ENCODE data around the gene KCNA3. TPM values are rescaled to one million over a fixed set of nuclear protein-coding genes. Genes with fewer than 3 reads are reported as not detected.

The KCNA3 gene
- total and polyA plus RNA-seq, 2 of the 8 experiments (the other 6 are each of a cell fraction or from before 2014, with no cell fraction given), result 0.95 to 1.1 TPM

DNA sequence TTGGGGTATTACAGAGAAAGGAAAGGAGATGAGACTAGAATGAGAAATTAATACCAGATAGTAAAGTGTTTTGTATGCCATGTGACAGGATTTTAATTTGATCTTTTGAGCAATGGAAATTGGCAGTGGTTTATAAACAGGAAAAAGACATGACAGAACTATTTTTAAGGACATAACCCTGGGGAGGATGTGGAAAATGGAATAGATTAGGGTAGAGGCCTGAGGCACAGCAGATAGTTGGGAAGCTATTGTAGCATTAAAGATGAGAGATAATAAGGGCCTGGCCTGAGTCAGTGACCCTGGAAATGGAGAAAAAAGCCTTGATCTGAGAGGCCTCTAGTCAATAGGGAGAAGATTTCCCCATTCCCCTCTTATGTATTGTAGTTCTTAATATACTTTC lies 22.1 kb upstream of the KCNA3 start:
- CTCF ChIA-PET (ENCODE audit: partially characterized antibody), result no interaction called here
- no peak overlapping the region for H4K5ac ChIP-seq (ENCODE audit: insufficient read length, low read depth, low read length)
- no peak overlapping the region for H3K18ac ChIP-seq (ENCODE audit: extremely low read depth, low read length)
- POLR2A ChIA-PET (ENCODE audit: partially characterized antibody), result no interaction called here
- H3K4ac ChIP-seq (replicated peaks; ENCODE audit: insufficient read length, low read depth, low read length), result no peak overlapping the region
- H2BK20ac ChIP-seq (ENCODE audit: low read length), result no peak overlapping the region
- FAIRE-seq (no peak), DNase-seq (ENCODE audit: low read depth in 1 of 2, low spot score in 2 of 2) (no peak)
- H3K36me3 ChIP-seq (ENCODE audit: control insufficient read depth in 2 of 4, insufficient read depth in 4 of 4, low read length in 3 of 4), result no peaks in the 10 kb centered on the region
- no peak overlapping the region for H3K23ac ChIP-seq (ENCODE audit: insufficient read length)
- no peak overlapping the region for H3K14ac ChIP-seq (ENCODE audit: insufficient read length)
- H2BK120ac ChIP-seq (replicated peaks; ENCODE audit: low read depth, low read length), result no peak overlapping the region
- no peak overlapping the region for H3K56ac ChIP-seq (replicated peaks; ENCODE audit: insufficient read length, low read depth, low read length)
- no peak overlapping the region for H2BK5ac ChIP-seq (ENCODE audit: low read depth, low read length)
- no peaks in the 10 kb centered on the region for H3K23me2 ChIP-seq (ENCODE audit: low read depth, low read length)
- no peak overlapping the region for H3K4me2 ChIP-seq (ENCODE audit: insufficient read depth in 1 of 2, low read depth in 2 of 2, low read length in 2 of 2)
- H3K4me1 ChIP-seq (replicated peaks in 1 of 4; ENCODE audit: control insufficient read depth in 3 of 4, insufficient read depth in 4 of 4, low read length in 3 of 4), result no peaks in the 10 kb centered on the region
- H2AFZ ChIP-seq (ENCODE audit: low read length), result no peak overlapping the region
- H3K79me2 ChIP-seq (ENCODE audit: control insufficient read depth in 1 of 2, insufficient read depth in 2 of 2, low read length in 2 of 2), result no peaks in the 10 kb centered on the region
- H3K27ac ChIP-seq (ENCODE audit: low read depth, low read length), result no peak overlapping the region
- H3K79me1 ChIP-seq (ENCODE audit: low read depth, low read length), result no peaks in the 10 kb centered on the region
- H4K20me1 ChIP-seq (replicated peaks in 1 of 2; ENCODE audit: control insufficient read depth in 1 of 2, insufficient read depth in 2 of 2, low read length in 2 of 2), result no peaks in the 10 kb centered on the region
- H3K4me3 ChIP-seq (ENCODE audit: extremely low read depth in 1 of 4, insufficient read depth in 2 of 4, low read depth in 3 of 4, low read length in 4 of 4), result no peak overlapping the region
- no peak overlapping the region for H2BK15ac ChIP-seq (ENCODE audit: low read length)
- H4K8ac ChIP-seq (ENCODE audit: extremely low read depth, insufficient read depth, low read length), result no peak overlapping the region
- TF ChIP-seq RAD21 (IDR thresholded peaks at IDR 0.05 in 1 of 2, conservative IDR thresholded peaks at IDR 0.05 in 1 of 2; ENCODE audit: low read depth in 2 of 2, low read length in 2 of 2) (no peak), EGR1 (IDR thresholded peaks at IDR 0.05; ENCODE audit: borderline replicate concordance, low read depth, low read length) (no peak), CHD1 (IDR thresholded peaks at IDR 0.05; ENCODE audit: low read depth, low read length) (no peak), SIN3A (conservative IDR thresholded peaks at IDR 0.05 in 1 of 2, IDR thresholded peaks at IDR 0.05 in 1 of 2; ENCODE audit: low read depth in 1 of 2, low read length in 2 of 2) (no peak), GABPA (IDR thresholded peaks at IDR 0.05; ENCODE audit: borderline replicate concordance, insufficient read depth, low read length) (no peak), NRF1 (IDR thresholded peaks at IDR 0.05; ENCODE audit: low read depth, low read length) (no peak), ZNF274 (IDR thresholded peaks at IDR 0.05; ENCODE audit: borderline replicate concordance, extremely low read depth, low read length) (no peak), TEAD4 (IDR thresholded peaks at IDR 0.05; ENCODE audit: low read depth, low read length) (no peak), GTF2F1 (IDR thresholded peaks at IDR 0.05; ENCODE audit: borderline replicate concordance, low read depth, low read length) (no peak), MAFK (IDR thresholded peaks at IDR 0.05; ENCODE audit: low read depth, low read length) (no peak)
- no peak overlapping the region for H3K9ac ChIP-seq (replicated peaks in 1 of 4; ENCODE audit: extremely low read depth in 1 of 4, low read depth in 3 of 4, low read length in 3 of 4)
- H3K27me3 ChIP-seq (replicated peaks in 1 of 4; ENCODE audit: control insufficient read depth in 3 of 4, extremely low read depth in 1 of 4, insufficient read depth in 3 of 4, low read length in 3 of 4), result no peaks in the 10 kb centered on the region
- no peak overlapping the region for H4K91ac ChIP-seq (replicated peaks; ENCODE audit: insufficient read length, low read length)
- no peak overlapping the region for H2AK5ac ChIP-seq (ENCODE audit: low read depth, low read length)
- no peak overlapping the region for H2BK12ac ChIP-seq (ENCODE audit: low read depth, low read length)
- H3K9me3 ChIP-seq (ENCODE audit: insufficient read depth in 2 of 2, low read depth in 1 of 2, low read length in 1 of 2), result no peaks in the 10 kb centered on the region
